BLaER1 treated with 17β-estradiol and CSF1 and Interleukin-3, amounts not matched to agents 10 nM and 100 nM (cell line): ENCODE measurements around the gene NR1D2.

Experiments
- H3K27ac ChIP-seq, 11 experiments: shearing (Covaris generic); formaldehyde crosslinking; 2 replicates each; pipeline ENCODE4 v1.8.1; 2022
- H3K27me3 ChIP-seq, 11 experiments: shearing (Covaris generic); formaldehyde crosslinking; 2 replicates each; pipeline ENCODE4 v1.8.1; 2022
- H3K36me3 ChIP-seq, 11 experiments: shearing (Covaris generic); formaldehyde crosslinking; 2 replicates each; pipeline ENCODE4 v1.8.1; 2022
- H3K4me1 ChIP-seq, 10 experiments: shearing (Covaris generic); formaldehyde crosslinking; 2 replicates each; pipeline ENCODE4 v1.8.1; 2022
- H3K4me2 ChIP-seq, 11 experiments: shearing (Covaris generic); formaldehyde crosslinking; 2 replicates each; pipeline ENCODE4 v1.8.1; 2022
- H3K4me3 ChIP-seq, 10 experiments: shearing (Covaris generic); formaldehyde crosslinking; 2 replicates each; pipeline ENCODE4 v1.8.1; 2022
- H3K9ac ChIP-seq, 11 experiments: shearing (Covaris generic); formaldehyde crosslinking; 2 replicates each; pipeline ENCODE4 v1.8.1; 2022
- H3K9me3 ChIP-seq, 11 experiments: shearing (Covaris generic); formaldehyde crosslinking; replicated peaks in 1 of 11; 2 replicates each; pipeline ENCODE4 v1.8.1; 2022
- H4K20me1 ChIP-seq, 11 experiments: shearing (Covaris generic); formaldehyde crosslinking; 2 replicates each; pipeline ENCODE4 v1.8.1; 2022
- Cebpa-rat ChIP-seq, 11 experiments: shearing (Covaris generic); IDR thresholded peaks; 2 replicates each; pipeline ENCODE4 v1.8.1; 2022

NR1D2 gene

GRCh38 chr3:23938688-23939087, 6.4 kb upstream of the NR1D2 start:
- H3K9me3 ChIP-seq = peaks cover 0 to 10% (median 0%) of the 10 kb centered on the region in 11 experiments; a peak in 8 of 22 replicates
- H3K4me1 ChIP-seq = peaks cover 0 to 9% (median 0%) of the 10 kb centered on the region in 10 experiments; a peak in 10 of 20 replicates

DNA sequence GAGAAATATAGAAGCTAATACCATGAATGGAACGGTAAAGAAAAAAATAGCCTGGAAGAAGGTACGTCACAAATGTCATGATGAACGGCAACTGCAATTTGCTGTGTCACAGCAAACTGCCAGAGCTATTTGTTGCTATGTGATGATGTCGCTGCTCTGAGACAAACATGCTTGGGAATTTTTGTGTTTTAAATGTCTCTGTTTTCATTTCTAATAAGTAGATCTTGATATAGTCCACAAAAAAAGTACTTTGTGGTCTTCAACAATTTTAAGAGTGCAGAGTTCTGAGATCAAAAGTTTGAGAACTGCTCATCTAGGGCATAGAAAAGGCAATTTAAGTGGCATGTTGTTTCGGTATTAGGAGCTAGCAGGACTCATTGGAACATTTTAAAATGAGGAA, 4.3 kb upstream of the NR1D2 start:
- TF ChIP-seq Cebpa-rat (IDR thresholded peaks at IDR 0.05) = no peak
- no peak overlapping the region for H3K4me3 ChIP-seq
- peaks cover 0 to 10% (median 0%) of the 10 kb centered on the region in 11 experiments; a peak in 8 of 22 replicates for H3K9me3 ChIP-seq
- no peak overlapping the region for H3K4me2 ChIP-seq
- H3K27me3 ChIP-seq = peaks cover 6 to 28% (median 20%) of the 10 kb centered on the region in 11 experiments; a peak in 20 of 22 replicates
- no peak overlapping the region for H3K9ac ChIP-seq
- no peaks in the 10 kb centered on the region for H3K36me3 ChIP-seq
- H3K4me1 ChIP-seq = peaks cover 0 to 9% (median 0%) of the 10 kb centered on the region in 10 experiments; a peak in 10 of 20 replicates
- no peaks in the 10 kb centered on the region for H4K20me1 ChIP-seq
- H3K27ac ChIP-seq = no peak overlapping the region

More at GRCh38 chr3:23938688-23939087, 6.4 kb upstream of the NR1D2 start:
- Histone ChIP-seq H4K20me1 (no peaks in the 10 kb centered on the region), H3K4me3 (no peak overlapping the region), H3K9ac (no peak overlapping the region), H3K27me3 (peaks cover 2 to 12% (median 7%) of the 10 kb centered on the region in 11 experiments; a peak in 19 of 22 replicates), H3K27ac (no peak overlapping the region), H3K36me3 (no peaks in the 10 kb centered on the region), H3K4me2 (no peak overlapping the region)
- peak in 1 of 11 experiments; percentile 21; a peak in 1 of 22 replicates for TF ChIP-seq Cebpa-rat (IDR thresholded peaks at IDR 0.05)

DNA sequence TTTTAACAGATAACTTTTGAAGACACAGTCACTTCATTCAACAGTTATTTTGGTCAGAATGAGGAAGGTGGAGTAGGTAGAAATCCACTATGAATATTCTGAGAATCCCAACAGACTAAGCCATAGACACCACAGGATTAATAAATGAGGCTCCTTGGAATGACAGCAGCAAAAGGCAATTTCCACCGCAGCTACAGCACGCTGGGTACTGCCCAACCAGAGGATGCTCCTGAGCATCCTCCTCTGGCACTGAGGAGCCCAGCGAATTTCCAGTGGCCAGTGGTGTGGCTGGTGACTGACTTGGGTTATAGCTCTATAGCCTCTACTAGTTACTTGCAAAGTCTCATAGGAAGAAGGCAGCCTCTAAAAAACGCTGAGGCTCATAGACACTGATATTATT, 3.6 kb upstream of the NR1D2 start:
- Histone ChIP-seq H3K36me3 (no peaks in the 10 kb centered on the region), H3K9me3 (peaks cover 0 to 10% (median 0%) of the 10 kb centered on the region in 11 experiments; a peak in 8 of 22 replicates), H3K4me3 (no peak overlapping the region), H4K20me1 (peaks cover 0 to 4% (median under 1%) of the 10 kb centered on the region in 11 experiments; a peak in 6 of 22 replicates), H3K27me3 (peaks cover 6 to 28% (median 20%) of the 10 kb centered on the region in 11 experiments; a peak in 20 of 22 replicates), H3K27ac (no peak overlapping the region), H3K4me2 (no peak overlapping the region), H3K9ac (no peak overlapping the region), H3K4me1 (peaks cover 2 to 10% (median 2%) of the 10 kb centered on the region in 10 experiments; a peak in 19 of 20 replicates)
- no peak for TF ChIP-seq Cebpa-rat (IDR thresholded peaks at IDR 0.05)

DNA sequence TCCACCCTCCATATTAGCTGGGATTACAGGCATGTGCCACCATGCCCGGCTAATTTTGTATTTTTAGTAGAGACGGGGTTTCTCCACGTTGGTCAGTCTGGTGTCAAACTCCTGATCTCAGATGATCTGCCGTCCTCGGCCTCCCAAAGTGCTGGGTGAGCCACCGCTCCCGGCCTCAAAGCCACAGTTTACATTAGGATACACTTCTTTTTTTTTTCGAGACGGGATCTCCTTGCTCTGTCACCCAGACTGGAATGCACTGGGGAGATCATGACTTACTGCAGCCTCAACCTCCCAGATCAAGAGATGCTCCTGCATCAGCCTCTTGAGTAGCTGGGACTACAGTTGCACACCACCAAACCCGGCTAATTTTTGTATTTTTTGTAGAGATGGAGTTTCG, 2.5 kb upstream of the NR1D2 start:
- no peak overlapping the region for H3K27ac ChIP-seq
- peaks cover 6 to 14% (median 12%) of the 10 kb centered on the region in 10 experiments; a peak in 18 of 20 replicates for H3K4me1 ChIP-seq
- peaks cover 6 to 28% (median 20%) of the 10 kb centered on the region in 11 experiments; a peak in 20 of 22 replicates for H3K27me3 ChIP-seq
- peaks cover 0 to 10% (median 0%) of the 10 kb centered on the region in 11 experiments; a peak in 8 of 22 replicates for H3K9me3 ChIP-seq
- TF ChIP-seq Cebpa-rat (IDR thresholded peaks at IDR 0.05) = no peak
- peaks cover 0 to 15% (median 12%) of the 10 kb centered on the region in 11 experiments; a peak in 9 of 22 replicates for H4K20me1 ChIP-seq
- H3K36me3 ChIP-seq = no peaks in the 10 kb centered on the region
- no peak overlapping the region for H3K9ac ChIP-seq
- H3K4me3 ChIP-seq = no peak overlapping the region
- no peak overlapping the region for H3K4me2 ChIP-seq

GRCh38 chr3:23944007-23944783, 891 bp upstream of the NR1D2 start:
- Histone ChIP-seq H3K27ac (no peak overlapping the region), H3K36me3 (no peaks in the 10 kb centered on the region; a peak in 1 of 22 replicates), H3K4me3 (peak overlapping the region; percentile 68 to 88 (median 76); a peak in 19 of 20 replicates), H3K4me2 (peak overlapping the region; percentile 60 to 87 (median 81); a peak in 19 of 22 replicates), H3K9me3 (no peaks in the 10 kb centered on the region; a peak in 1 of 22 replicates), H3K27me3 (peaks cover 6 to 28% (median 20%) of the 10 kb centered on the region in 11 experiments; a peak in 20 of 22 replicates), H3K9ac (peak overlapping the region in 4 of 11 experiments; percentile 88 to 98 (median 90); a peak in 4 of 22 replicates), H3K4me1 (peaks cover 6 to 12% (median 11%) of the 10 kb centered on the region in 10 experiments; a peak in 18 of 20 replicates), H4K20me1 (peaks cover 0 to 32% (median 25%) of the 10 kb centered on the region in 11 experiments; a peak in 11 of 22 replicates)
- TF ChIP-seq Cebpa-rat (IDR thresholded peaks at IDR 0.05) = no peak

DNA sequence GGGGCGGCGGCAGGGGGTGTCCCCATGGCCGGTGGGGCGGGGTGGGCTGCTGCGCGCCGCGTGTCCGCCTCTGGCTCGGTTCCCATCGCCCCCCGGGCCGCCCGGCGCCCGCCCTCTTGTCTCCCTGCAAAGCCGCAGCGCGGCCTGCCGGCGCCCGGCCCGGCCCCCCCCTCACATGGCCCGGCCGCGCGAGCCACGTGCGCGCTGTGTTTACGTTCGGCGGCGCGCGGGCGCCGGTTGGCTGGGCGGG, 502 bp downstream of the NR1D2 start:
- Histone ChIP-seq H3K4me2 (peak overlapping the region; percentile 57 to 95 (median 85)), H3K27ac (peak overlapping the region; percentile 84 to 97 (median 87))

GRCh38 chr3:23945913-23946687, 1.0 kb downstream of the NR1D2 start:
- Histone ChIP-seq H3K4me1 (peaks cover 19 to 30% (median 24%) of the 10 kb centered on the region in 10 experiments; a peak in 19 of 20 replicates), H3K27me3 (peaks cover 6 to 28% (median 20%) of the 10 kb centered on the region in 11 experiments; a peak in 20 of 22 replicates), H3K9ac (peak overlapping the region; percentile 86 to 98 (median 89)), H3K4me3 (peak overlapping the region; percentile 68 to 88 (median 76)), H4K20me1 (peaks cover 0 to 51% (median 41%) of the 10 kb centered on the region in 11 experiments; a peak in 11 of 22 replicates), H3K4me2 (peak overlapping the region; percentile 75 to 95 (median 89)), H3K27ac (peak overlapping the region; percentile 84 to 97 (median 87); a peak in 21 of 22 replicates), H3K36me3 (no peaks in the 10 kb centered on the region; a peak in 1 of 22 replicates), H3K9me3 (no peaks in the 10 kb centered on the region)
- no peak for TF ChIP-seq Cebpa-rat (IDR thresholded peaks at IDR 0.05)

More for the DNA sequence above, 502 bp downstream of the NR1D2 start:
- TF ChIP-seq Cebpa-rat (IDR thresholded peaks at IDR 0.05) = no peak
- Histone ChIP-seq H3K9ac (peak overlapping the region; percentile 86 to 98 (median 89)), H3K4me3 (peak overlapping the region; percentile 68 to 88 (median 76)), H3K27me3 (peaks cover 6 to 28% (median 20%) of the 10 kb centered on the region in 11 experiments; a peak in 20 of 22 replicates), H3K4me1 (peaks cover 18 to 25% (median 23%) of the 10 kb centered on the region in 10 experiments; a peak in 19 of 20 replicates), H3K9me3 (no peaks in the 10 kb centered on the region), H3K36me3 (no peaks in the 10 kb centered on the region; a peak in 1 of 22 replicates), H4K20me1 (peaks cover 0 to 46% (median 36%) of the 10 kb centered on the region in 11 experiments; a peak in 11 of 22 replicates)

DNA sequence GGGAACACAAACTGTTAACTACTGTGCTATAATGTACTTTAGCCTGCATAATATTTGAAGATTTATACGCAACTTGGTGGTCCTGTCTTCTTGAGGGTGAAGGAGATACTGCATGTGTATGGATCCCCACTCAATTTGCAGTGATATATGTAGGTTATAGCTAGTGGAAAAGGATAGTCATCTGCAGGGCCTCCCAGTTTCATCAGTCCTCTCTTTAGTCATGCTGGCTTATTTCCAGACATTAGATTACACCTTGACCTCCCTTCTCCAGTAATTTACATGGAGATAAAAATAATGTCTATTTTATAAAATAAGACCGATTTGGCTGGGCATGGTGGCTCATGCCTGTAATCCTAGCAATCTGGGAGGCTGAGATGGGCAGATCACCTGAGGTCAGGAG, 3.7 kb downstream of the NR1D2 start:
- peaks cover 30 to 56% (median 42%) of the 10 kb centered on the region in 10 experiments for H3K4me1 ChIP-seq
- no peaks in the 10 kb centered on the region for H3K9me3 ChIP-seq
- H3K27ac ChIP-seq = no peak overlapping the region
- TF ChIP-seq Cebpa-rat (IDR thresholded peaks at IDR 0.05) = no peak
- H3K4me3 ChIP-seq = no peak overlapping the region
- H3K9ac ChIP-seq = no peak overlapping the region
- peaks cover 0 to 77% (median 68%) of the 10 kb centered on the region in 11 experiments; a peak in 16 of 22 replicates for H4K20me1 ChIP-seq
- H3K4me2 ChIP-seq = no peak overlapping the region
- no peaks in the 10 kb centered on the region; a peak in 1 of 22 replicates for H3K36me3 ChIP-seq
- peaks cover 12 to 31% (median 18%) of the 10 kb centered on the region in 11 experiments for H3K27me3 ChIP-seq
